OCI-LY3 (cell line): Measurements from ENCODE around the gene ERMN.

Experiments used
- CTCF ChIP-seq: fragments of 200-600, 300-600 bp; sonication (generic); IDR thresholded peaks from 2 replicates; pipeline ENCODE4 v1.5.1; 2014; ENCODE audit warnings: antibody characterized with exemption, low read length, low read depth
- EZH2phosphoT487 ChIP-seq: fragments of 200-600 bp; shearing (Covaris generic); IDR thresholded peaks from 2 replicates; pipeline ENCODE4 v1.6.1; 2018; ENCODE audit warnings: antibody characterized with exemption, mixed run types, low read depth

GRCh38 chr2:157333304-157334047 is 7.9 kb upstream of the ERMN start:
- TF ChIP-seq CTCF (no peak), EZH2phosphoT487 (no peak)
